Trophoblast cell (in vitro differentiated cells and primary cell): ENCODE data around the gene NOSIP.

Experiments
- DNase-seq, 2 donors: peaks; one replicate each; pipeline ENCODE4 v3.0.0-alpha.2; 2016
- H2AFZ ChIP-seq: 2 replicates; pipeline ENCODE4 v1.6.1; 2013; ENCODE audit warnings: low read length, moderate library complexity, mild to moderate bottlenecking; ENCODE audit not compliant: insufficient read depth, poor library complexity
- H2AK5ac ChIP-seq: 2 replicates; pipeline ENCODE4 v1.6.1; 2013; ENCODE audit warnings: mild to moderate bottlenecking, low read length
- H2BK120ac ChIP-seq: 2 replicates; pipeline ENCODE4 v1.6.1; 2013; ENCODE audit warnings: low read length, mild to moderate bottlenecking, moderate library complexity; ENCODE audit not compliant: insufficient read depth, poor library complexity
- H2BK12ac ChIP-seq: 2 replicates; pipeline ENCODE4 v1.6.1; 2013; ENCODE audit warnings: mild to moderate bottlenecking, low read length, moderate library complexity
- H2BK5ac ChIP-seq: 2 replicates; pipeline ENCODE4 v1.6.1; 2013; ENCODE audit warnings: low read length, low read depth, moderate library complexity, mild to moderate bottlenecking; ENCODE audit not compliant: poor library complexity
- H3K14ac ChIP-seq: 2 replicates; pipeline ENCODE4 v1.6.1; 2013; ENCODE audit warnings: mild to moderate bottlenecking, low read length
- H3K18ac ChIP-seq: 2 replicates; pipeline ENCODE4 v1.6.1; 2013; ENCODE audit warnings: mild to moderate bottlenecking, low read length
- H3K23ac ChIP-seq: 2 replicates; pipeline ENCODE4 v1.6.1; 2013; ENCODE audit warnings: low read length
- H3K27ac ChIP-seq: 2 replicates; pipeline ENCODE4 v1.5.1; 2013; ENCODE audit warnings: low read depth, mild to moderate bottlenecking, inconsistent platforms, low read length, moderate library complexity
- H3K27me3 ChIP-seq: 2 replicates; pipeline ENCODE4 v1.6.1; 2013; ENCODE audit warnings: inconsistent platforms, mild to moderate bottlenecking, low read length, moderate library complexity; ENCODE audit not compliant: insufficient read depth
- H3K36me3 ChIP-seq, 2 experiments: 1 replicate in 1 of 2; 2 replicates in 1 of 2; pipeline ENCODE4 v1.6.1; 2013; ENCODE audit warnings: low read length in 2 of 2, mild to moderate bottlenecking in 2 of 2, moderate library complexity in 1 of 2; ENCODE audit not compliant: insufficient read depth in 2 of 2, control insufficient read depth in 1 of 2
- H3K4ac ChIP-seq: 2 replicates; pipeline ENCODE4 v1.6.1; 2013; ENCODE audit warnings: low read depth, mild to moderate bottlenecking, low read length, moderate library complexity
- H3K4me1 ChIP-seq, 2 experiments: 1 replicate in 1 of 2; 2 replicates in 1 of 2; pipeline ENCODE4 v1.6.1; 2013; ENCODE audit warnings: low read length in 2 of 2, mild to moderate bottlenecking in 2 of 2, moderate library complexity in 1 of 2; ENCODE audit not compliant: insufficient read depth in 2 of 2, control insufficient read depth in 1 of 2
- H3K4me2 ChIP-seq: 2 replicates; pipeline ENCODE4 v1.6.1; 2013; ENCODE audit warnings: inconsistent platforms, mild to moderate bottlenecking, low read length, moderate library complexity
- H3K4me3 ChIP-seq: 2 replicates; pipeline ENCODE4 v1.5.1; 2013; ENCODE audit warnings: mild to moderate bottlenecking, low read depth, low read length, inconsistent platforms
- H3K79me1 ChIP-seq: one replicate; pipeline ENCODE4 v1.6.1; 2013; ENCODE audit warnings: low read length
- H3K79me2 ChIP-seq: 2 replicates; pipeline ENCODE4 v1.6.1; 2013; ENCODE audit warnings: low read length, mild to moderate bottlenecking; ENCODE audit not compliant: control insufficient read depth, insufficient read depth, poor library complexity
- H3K9ac ChIP-seq: 2 replicates; pipeline ENCODE4 v1.6.1; 2013; ENCODE audit warnings: mild to moderate bottlenecking, low read length
- H3K9me3 ChIP-seq: 2 replicates; pipeline ENCODE4 v1.6.1; 2013; ENCODE audit warnings: low read depth, mild to moderate bottlenecking, control low read depth, inconsistent platforms, low read length; ENCODE audit not compliant: insufficient read depth
- H4K12ac ChIP-seq: 2 replicates; pipeline ENCODE4 v1.6.1; 2013; ENCODE audit warnings: low read depth, mild to moderate bottlenecking, low read length, moderate library complexity
- H4K8ac ChIP-seq: 2 replicates; pipeline ENCODE4 v1.6.1; 2013; ENCODE audit warnings: low read depth, mild to moderate bottlenecking, low read length, moderate library complexity
- H4K91ac ChIP-seq: one replicate; pipeline ENCODE4 v1.6.1; 2013; ENCODE audit warnings: low read depth, mild to moderate bottlenecking, low read length, moderate library complexity
- WGBS: extraction: QIAGEN DNeasy Blood & Tissue Kit; methylation state at CpG from one replicate; pipeline ENCODE4 v1.1.7; 2013; ENCODE audit warnings: missing lambda C conversion rate; ENCODE audit not compliant: insufficient read length, insufficient coverage; ENCODE audit errors: extremely low coverage; 5-methylcytosine and 5-hydroxymethylcytosine counted together

NOSIP gene

DNA sequence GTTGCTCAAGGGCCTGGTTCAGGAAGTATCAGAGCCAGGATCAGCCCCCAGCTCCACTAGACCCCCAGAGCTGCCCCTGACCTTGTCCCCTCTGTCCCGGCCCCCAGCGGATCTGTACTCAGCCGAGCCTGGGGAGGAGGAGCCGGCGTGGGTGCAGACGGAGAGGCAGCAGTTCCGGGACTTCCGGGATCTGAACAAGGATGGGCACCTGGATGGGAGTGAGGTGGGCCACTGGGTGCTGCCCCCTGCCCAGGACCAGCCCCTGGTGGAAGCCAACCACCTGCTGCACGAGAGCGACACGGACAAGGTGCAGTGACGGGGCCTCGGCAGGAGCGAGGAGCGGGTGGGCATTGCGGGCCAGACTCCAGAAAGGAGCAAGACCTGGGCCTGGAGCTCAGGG is 37.9 kb downstream of the NOSIP start:
- Histone ChIP-seq H2BK5ac (no peak overlapping the region), H3K36me3 (peaks cover 2 to 6% of the 10 kb centered on the region in 2 experiments), H3K79me1 (no peaks in the 10 kb centered on the region), H2BK12ac (no peak overlapping the region), H3K9ac (no peak overlapping the region), H3K9me3 (no peaks in the 10 kb centered on the region), H3K4ac (no peak overlapping the region), H3K79me2 (no peaks in the 10 kb centered on the region), H4K12ac (no peak overlapping the region), H4K8ac (no peak overlapping the region), H2BK120ac (no peak overlapping the region), H4K91ac (no peak overlapping the region), H3K23ac (no peak overlapping the region), H3K27ac (no peak overlapping the region), H3K4me1 (no peaks in the 10 kb centered on the region), H3K4me3 (no peak overlapping the region), H3K14ac (no peak overlapping the region), H2AFZ (no peak overlapping the region), H3K18ac (no peak overlapping the region), H3K4me2 (no peak overlapping the region), H3K27me3 (no peaks in the 10 kb centered on the region), H2AK5ac (no peak overlapping the region)
- no CpG with 5 or more reads among the region's 16 CpGs for WGBS
- DNase-seq, result no peak

DNA sequence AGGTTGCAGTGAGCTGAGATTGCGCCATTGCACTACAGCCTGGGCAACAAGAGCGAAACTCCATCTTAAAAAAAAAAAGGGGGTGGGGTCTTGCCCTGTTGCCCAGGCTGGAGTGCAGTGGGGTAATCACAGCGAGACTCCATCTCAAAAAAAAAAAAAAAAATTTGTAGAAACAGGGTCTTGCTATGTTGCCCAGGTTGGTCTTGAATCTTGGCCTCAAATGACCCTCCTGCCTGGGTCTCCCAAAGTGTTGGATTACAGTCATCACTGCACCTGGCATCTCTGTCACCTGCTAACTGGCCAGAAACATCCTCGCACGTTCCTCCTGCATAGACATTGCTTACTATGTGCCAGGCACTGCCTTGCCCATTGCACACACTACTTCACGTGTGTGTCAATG is 38.4 kb downstream of the NOSIP start:
- no peaks in the 10 kb centered on the region for H3K27me3 ChIP-seq
- H4K12ac ChIP-seq, result no peak overlapping the region

DNA sequence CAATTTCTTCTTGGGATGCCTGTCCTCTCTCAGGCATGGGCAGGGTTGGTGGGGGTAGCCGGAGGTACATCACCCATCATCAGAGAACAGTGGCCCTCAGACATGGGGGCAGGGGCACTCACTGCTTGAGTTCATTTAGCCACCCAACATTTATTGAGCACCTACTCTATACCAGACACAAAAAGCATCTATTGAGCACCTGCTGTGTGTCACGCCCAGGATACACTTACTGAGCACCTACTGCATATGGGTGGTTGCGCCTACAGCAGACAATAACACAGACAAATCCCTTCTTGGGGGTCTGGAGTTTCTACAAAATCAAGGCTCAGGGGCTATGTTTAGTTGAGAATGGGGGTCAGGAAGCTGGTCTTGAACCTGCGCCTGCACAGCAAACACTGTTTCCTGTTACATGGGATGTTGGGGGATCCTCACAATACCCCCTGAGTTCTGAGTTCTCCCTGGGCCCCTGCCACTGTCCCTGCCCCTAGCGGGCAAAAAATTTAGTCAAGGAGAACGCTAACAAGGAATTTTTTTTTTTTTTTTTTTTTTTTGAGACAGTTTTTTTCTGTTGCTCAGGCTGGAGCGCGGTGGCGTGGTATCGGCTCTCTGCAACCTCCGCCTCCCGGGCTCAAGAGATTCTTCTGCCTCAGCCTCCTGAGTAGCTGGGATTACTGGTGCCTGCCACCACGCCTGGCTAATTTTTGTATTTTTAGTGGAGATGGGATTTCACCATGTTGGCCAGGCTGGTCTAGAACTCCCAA is 41.0 kb downstream of the NOSIP start:
- H3K4me2 ChIP-seq, result no peak overlapping the region
- H2BK12ac ChIP-seq, result no peak overlapping the region
- no peak overlapping the region for H2AFZ ChIP-seq
- H3K36me3 ChIP-seq, result peaks cover 4 to 11% of the 10 kb centered on the region in 2 experiments
- H3K9ac ChIP-seq, result no peak overlapping the region
- no peak overlapping the region for H2AK5ac ChIP-seq
- no peak overlapping the region for H3K4ac ChIP-seq
- H2BK5ac ChIP-seq, result no peak overlapping the region
- H3K4me1 ChIP-seq, result peaks cover 0 to under 1% of the 10 kb centered on the region in 2 experiments
- H3K9me3 ChIP-seq, result no peaks in the 10 kb centered on the region
- no peak overlapping the region for H2BK120ac ChIP-seq
- H4K91ac ChIP-seq, result no peak overlapping the region
- no peak overlapping the region for H3K4me3 ChIP-seq
- H3K14ac ChIP-seq, result no peak overlapping the region
- H3K27me3 ChIP-seq, result no peaks in the 10 kb centered on the region
- H3K23ac ChIP-seq, result no peak overlapping the region
- DNase-seq, result no peak
- no peak overlapping the region for H3K27ac ChIP-seq
- H4K12ac ChIP-seq, result no peak overlapping the region
- no CpG with 5 or more reads among the region's 13 CpGs for WGBS
- H3K18ac ChIP-seq, result no peak overlapping the region
- no peaks in the 10 kb centered on the region for H3K79me2 ChIP-seq
- no peaks in the 10 kb centered on the region for H3K79me1 ChIP-seq
- H4K8ac ChIP-seq, result no peak overlapping the region

More for the DNA sequence above, 38.4 kb downstream of the NOSIP start:
- Histone ChIP-seq H2AK5ac (no peak overlapping the region), H3K4me3 (no peak overlapping the region), H2AFZ (no peak overlapping the region), H3K36me3 (peaks cover 4 to 10% of the 10 kb centered on the region in 2 experiments), H3K9me3 (no peaks in the 10 kb centered on the region), H3K27ac (no peak overlapping the region), H2BK5ac (no peak overlapping the region), H3K79me2 (no peaks in the 10 kb centered on the region), H3K14ac (no peak overlapping the region), H3K18ac (no peak overlapping the region), H4K8ac (no peak overlapping the region), H4K91ac (no peak overlapping the region), H2BK12ac (no peak overlapping the region), H3K23ac (no peak overlapping the region), H3K4ac (no peak overlapping the region), H2BK120ac (no peak overlapping the region), H3K79me1 (no peaks in the 10 kb centered on the region), H3K4me2 (no peak overlapping the region), H3K4me1 (no peaks in the 10 kb centered on the region), H3K9ac (no peak overlapping the region)
- no peak for DNase-seq
- no CpG with 5 or more reads among the region's 6 CpGs for WGBS

DNA sequence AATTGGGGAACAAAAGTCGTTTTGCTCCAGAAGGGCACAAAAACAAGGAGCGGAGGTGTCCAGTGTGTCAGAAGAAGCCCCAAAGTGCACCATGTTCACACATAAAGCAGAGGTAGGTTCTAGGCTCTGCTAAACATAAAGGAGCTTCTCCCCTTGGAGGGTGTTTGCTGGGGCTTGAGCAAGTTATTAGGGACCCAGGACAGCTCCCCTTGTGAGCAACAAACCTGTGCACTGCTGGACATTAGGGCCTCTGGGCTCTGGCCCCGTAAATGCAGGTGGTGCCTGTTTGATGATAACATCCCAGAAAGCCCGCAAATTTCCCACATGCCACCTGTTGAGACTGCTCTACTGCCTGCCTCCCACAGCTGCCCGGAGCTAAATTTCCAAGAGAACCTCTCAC is 41.7 kb downstream of the NOSIP start:
- Histone ChIP-seq H3K79me2 (no peaks in the 10 kb centered on the region), H4K91ac (no peak overlapping the region), H3K79me1 (peaks cover 2% of the 10 kb centered on the region), H3K4ac (no peak overlapping the region), H3K4me1 (peaks cover 6 to 7% of the 10 kb centered on the region in 2 experiments), H2BK120ac (no peak overlapping the region), H3K23ac (no peak overlapping the region), H2AFZ (no peak overlapping the region), H4K8ac (no peak overlapping the region), H3K27ac (no peak overlapping the region), H4K12ac (no peak overlapping the region), H2BK12ac (no peak overlapping the region), H3K9ac (no peak overlapping the region), H3K14ac (no peak overlapping the region), H3K18ac (no peak overlapping the region), H2BK5ac (no peak overlapping the region), H3K36me3 (peaks cover 4 to 11% of the 10 kb centered on the region in 2 experiments), H3K27me3 (no peaks in the 10 kb centered on the region), H3K4me2 (no peak overlapping the region), H2AK5ac (no peak overlapping the region), H3K4me3 (no peak overlapping the region), H3K9me3 (peaks cover 1% of the 10 kb centered on the region)
- no peak for DNase-seq
- no CpG with 5 or more reads among the region's 5 CpGs for WGBS
